ENCODE measurements around the gene LRRFIP1.
"Not testable (repeated sequence)": the region's sequence is repeated elsewhere in the genome, so short reads cannot be mapped to it uniquely, and the experiment has no call there.

The LRRFIP1 gene

DNA sequence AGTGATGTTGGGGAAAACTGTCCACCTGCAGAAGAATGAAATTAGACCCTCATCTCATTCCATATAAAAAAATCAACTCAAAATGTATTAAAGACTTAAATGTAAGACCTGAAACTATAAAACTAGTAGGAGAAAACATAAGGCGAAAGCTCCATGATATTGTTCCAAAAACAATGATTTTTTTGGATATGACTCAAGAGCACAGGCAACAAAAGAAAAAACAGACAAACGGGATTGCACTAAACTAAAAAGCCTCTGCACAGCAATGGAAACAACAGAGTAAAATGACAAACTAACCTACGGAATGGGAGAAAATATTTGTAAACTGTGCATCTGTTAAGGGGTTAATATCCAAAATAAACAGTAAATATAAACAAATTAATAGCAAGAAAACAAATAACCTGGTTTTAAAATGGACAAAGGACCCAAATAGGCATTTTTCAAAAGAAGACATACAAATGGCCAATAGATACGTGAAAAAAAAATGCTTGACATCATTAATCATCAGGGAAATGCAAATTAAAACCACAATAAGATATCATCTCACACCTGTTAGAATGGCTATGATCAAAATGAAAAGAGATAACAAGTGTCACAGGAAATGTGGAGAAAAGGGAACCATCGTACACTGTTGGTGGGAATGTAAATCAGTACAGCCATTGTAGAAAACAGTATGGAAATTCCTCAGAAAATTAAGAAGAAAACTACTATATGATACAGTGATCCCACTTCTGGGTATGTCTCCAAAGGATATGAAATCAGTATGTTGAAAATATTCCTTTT lies 26.6 kb downstream of the LRRFIP1 start:
- no peak for ATAC-seq
- Mint-ChIP-seq H3K4me1 (peaks cover 29% of the 10 kb centered on the region), H3K36me3 (peaks cover 21% of the 10 kb centered on the region), H3K27ac (no peak overlapping the region), H3K9me3 (peaks cover 17% of the 10 kb centered on the region), H3K4me3 (no peak overlapping the region), H3K27me3 (peaks cover 41% of the 10 kb centered on the region)

GRCh38 chr2:237657063-237657462 lies 29.7 kb downstream of the LRRFIP1 start:
- no peak for ATAC-seq
- no peak overlapping the region for H3K27ac Mint-ChIP-seq
- H3K36me3 Mint-ChIP-seq: peaks cover 11% of the 10 kb centered on the region
- peaks cover 32% of the 10 kb centered on the region for H3K27me3 Mint-ChIP-seq
- peaks cover 16% of the 10 kb centered on the region for H3K4me1 Mint-ChIP-seq
- no peak overlapping the region for H3K4me3 Mint-ChIP-seq
- H3K9me3 Mint-ChIP-seq: peaks cover 14% of the 10 kb centered on the region

DNA sequence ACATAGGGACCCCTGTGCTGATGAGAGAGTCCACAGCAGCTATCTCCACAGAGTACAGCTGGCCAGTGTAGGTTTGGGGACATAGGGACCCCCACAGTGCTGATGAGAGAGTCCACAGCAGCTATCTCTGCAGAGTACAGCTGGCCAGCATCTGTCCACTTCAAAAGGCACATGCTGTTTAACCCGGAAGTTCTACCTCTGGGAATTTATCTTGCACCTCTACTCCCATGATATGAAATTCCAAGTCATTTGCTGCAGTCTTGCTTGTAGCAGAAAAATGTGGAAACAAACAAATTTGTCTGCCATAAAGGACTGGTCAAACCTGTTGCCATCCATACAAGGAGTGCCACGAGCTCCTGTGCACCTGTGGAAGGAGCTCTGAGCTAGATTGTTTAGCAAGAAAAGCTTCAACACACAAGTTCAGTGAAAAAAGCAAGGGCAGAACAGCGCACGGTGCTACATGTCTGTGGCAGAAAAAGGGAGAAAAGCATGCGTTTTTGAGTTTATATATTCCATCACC lies 33.1 kb downstream of the LRRFIP1 start:
- no peak for ATAC-seq
- peaks cover 44% of the 10 kb centered on the region for H3K27me3 Mint-ChIP-seq
- H3K27ac Mint-ChIP-seq: no peak overlapping the region
- H3K4me3 Mint-ChIP-seq: no peak overlapping the region
- H3K4me1 Mint-ChIP-seq: peaks cover 13% of the 10 kb centered on the region
- peaks cover 7% of the 10 kb centered on the region for H3K9me3 Mint-ChIP-seq
- H3K36me3 Mint-ChIP-seq: peaks cover 6% of the 10 kb centered on the region

DNA sequence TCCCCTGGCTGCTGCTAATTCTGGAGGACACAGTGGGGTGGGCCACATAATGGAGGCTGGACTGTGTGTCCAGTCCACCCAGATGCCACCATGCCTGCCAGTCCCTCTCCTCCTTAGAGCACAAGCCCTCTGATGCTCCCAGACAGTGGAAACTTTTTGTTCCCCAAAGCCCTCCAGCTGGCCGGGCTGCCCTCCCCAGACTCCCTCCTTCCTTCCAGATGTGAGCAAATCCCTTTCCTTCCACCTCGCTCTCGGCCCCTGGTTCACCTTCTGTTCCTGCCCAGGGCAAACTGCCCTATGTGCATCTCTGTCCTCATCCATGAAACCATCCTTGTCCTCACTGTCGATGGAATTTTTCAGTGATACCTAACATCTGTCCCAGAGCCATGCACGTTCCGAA lies 33.9 kb downstream of the LRRFIP1 start:
- Mint-ChIP-seq H3K27me3 (peaks cover 46% of the 10 kb centered on the region), H3K9me3 (peaks cover 7% of the 10 kb centered on the region), H3K4me3 (no peak overlapping the region), H3K4me1 (peaks cover 19% of the 10 kb centered on the region), H3K36me3 (peaks cover 6% of the 10 kb centered on the region), H3K27ac (no peak overlapping the region)
- no peak for ATAC-seq

DNA sequence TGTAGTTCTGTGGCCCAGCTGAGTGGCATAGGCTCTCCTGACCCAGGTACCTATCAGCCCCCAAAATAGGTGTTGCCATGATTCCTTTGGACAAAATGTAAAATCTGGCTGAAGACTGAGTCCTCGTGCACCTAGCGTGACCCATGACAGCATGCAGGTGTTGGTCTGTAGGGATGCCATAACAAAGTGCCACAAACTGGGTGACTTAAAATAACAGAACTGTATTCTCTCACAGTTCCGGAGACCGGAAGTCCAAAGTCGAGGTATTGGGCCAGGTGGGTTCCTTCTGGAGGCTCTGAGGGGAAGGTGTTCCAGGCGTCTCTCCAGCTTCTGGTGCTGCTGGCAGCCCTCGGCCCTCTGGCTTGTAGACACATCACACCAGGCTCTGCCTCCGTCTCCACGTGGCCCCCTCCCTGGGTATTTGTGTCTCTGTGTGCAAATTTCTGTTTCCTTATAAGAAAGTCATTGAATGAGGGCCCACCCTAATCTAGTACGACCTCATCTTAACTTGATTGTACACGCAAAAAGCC lies 34.5 kb downstream of the LRRFIP1 start:
- no peak overlapping the region for H3K4me3 Mint-ChIP-seq
- no peak overlapping the region for H3K27ac Mint-ChIP-seq
- H3K4me1 Mint-ChIP-seq: peaks cover 25% of the 10 kb centered on the region
- H3K9me3 Mint-ChIP-seq: peaks cover 7% of the 10 kb centered on the region
- H3K36me3 Mint-ChIP-seq: peaks cover 4% of the 10 kb centered on the region
- peaks cover 48% of the 10 kb centered on the region for H3K27me3 Mint-ChIP-seq
- no peak for ATAC-seq

DNA sequence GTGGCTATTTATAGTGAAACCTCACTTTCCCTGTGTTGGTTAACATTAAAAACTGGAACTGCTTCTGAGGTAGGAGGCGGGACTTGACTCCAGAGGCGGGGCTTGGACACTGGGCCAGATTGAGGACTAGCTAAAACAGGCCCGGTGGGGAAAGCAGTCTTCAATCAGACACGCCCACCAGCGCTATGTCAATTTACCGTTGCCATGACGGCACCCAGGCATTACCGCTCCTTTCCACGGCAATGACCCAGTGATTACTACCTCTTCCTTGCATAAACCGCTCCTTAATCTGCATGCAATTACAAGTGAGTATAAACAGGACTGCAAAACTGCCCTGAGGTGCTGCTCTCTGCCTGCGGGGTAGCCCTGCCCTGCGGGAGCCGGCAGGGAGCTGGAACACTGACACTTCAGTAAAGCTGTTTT lies 35.3 kb downstream of the LRRFIP1 start:
- Mint-ChIP-seq H3K9me3 (peaks cover 2% of the 10 kb centered on the region), H3K4me3 (no peak overlapping the region), H3K4me1 (peaks cover 28% of the 10 kb centered on the region), H3K36me3 (no peaks in the 10 kb centered on the region), H3K27ac (no peak overlapping the region), H3K27me3 (peaks cover 47% of the 10 kb centered on the region)
- peak; percentile 81 for ATAC-seq

GRCh38 chr2:237663517-237664110 lies 36.2 kb downstream of the LRRFIP1 start:
- Mint-ChIP-seq H3K4me3 (no peak overlapping the region), H3K27ac (no peak overlapping the region), H3K4me1 (peaks cover 37% of the 10 kb centered on the region), H3K27me3 (peaks cover 48% of the 10 kb centered on the region), H3K36me3 (peaks cover 6% of the 10 kb centered on the region), H3K9me3 (peaks cover under 1% of the 10 kb centered on the region)
- no peak for ATAC-seq

- Mint-ChIP-seq H3K27ac (no peak overlapping the region), H3K36me3 (peaks cover 6% of the 10 kb centered on the region), H3K4me1 (peaks cover 39% of the 10 kb centered on the region), H3K27me3 (peaks cover 46% of the 10 kb centered on the region), H3K4me3 (no peak overlapping the region), H3K9me3 (no peaks in the 10 kb centered on the region)
- no peak for ATAC-seq
Observed at GRCh38 chr2:237664151-237664550, 36.8 kb downstream of the LRRFIP1 start.

DNA sequence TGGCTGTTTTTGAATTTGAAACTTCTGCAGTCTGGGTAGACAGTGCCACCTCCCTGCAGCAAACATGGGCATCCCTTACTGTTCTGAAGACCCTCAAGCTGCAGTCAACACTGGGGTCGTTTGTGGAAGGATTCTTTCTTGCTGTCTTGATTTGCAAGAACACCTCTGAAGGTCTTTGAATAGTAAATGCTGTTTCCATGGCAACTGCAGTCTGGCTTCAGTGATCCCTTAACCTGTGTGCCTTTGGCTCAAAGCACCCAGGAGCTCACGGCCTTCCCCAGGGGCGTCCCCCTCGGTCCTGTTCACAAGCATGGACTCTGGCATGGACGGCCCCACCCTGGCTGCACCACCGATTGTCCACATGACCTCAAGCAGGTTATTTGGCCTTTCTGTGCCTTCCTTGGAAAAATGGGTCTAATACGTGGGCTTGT lies 38.3 kb downstream of the LRRFIP1 start:
- Mint-ChIP-seq H3K27me3 (peaks cover 46% of the 10 kb centered on the region), H3K4me3 (no peak overlapping the region), H3K4me1 (peaks cover 51% of the 10 kb centered on the region), H3K27ac (no peak overlapping the region), H3K36me3 (peaks cover 6% of the 10 kb centered on the region), H3K9me3 (no peaks in the 10 kb centered on the region)
- peak; percentile 27 for ATAC-seq

GRCh38 chr2:237666606-237667005 lies 39.2 kb downstream of the LRRFIP1 start:
- H3K36me3 Mint-ChIP-seq: peaks cover 6% of the 10 kb centered on the region
- no peak overlapping the region for H3K4me3 Mint-ChIP-seq
- peaks cover 40% of the 10 kb centered on the region for H3K27me3 Mint-ChIP-seq
- no peaks in the 10 kb centered on the region for H3K9me3 Mint-ChIP-seq
- ATAC-seq: no peak
- peaks cover 60% of the 10 kb centered on the region for H3K4me1 Mint-ChIP-seq
- peak overlapping the region; percentile 38 for H3K27ac Mint-ChIP-seq

GRCh38 chr2:237667050-237667576 lies 39.7 kb downstream of the LRRFIP1 start:
- not testable (repeated sequence) for H3K9me3 Mint-ChIP-seq, H3K4me3 Mint-ChIP-seq, H3K36me3 Mint-ChIP-seq, ATAC-seq
- Mint-ChIP-seq H3K27me3 (peaks cover 38% of the 10 kb centered on the region), H3K4me1 (peaks cover 65% of the 10 kb centered on the region), H3K27ac (peak overlapping the region; percentile 38)

GRCh38 chr2:237667893-237668292 lies 40.5 kb downstream of the LRRFIP1 start:
- peaks cover 65% of the 10 kb centered on the region for H3K4me1 Mint-ChIP-seq
- H3K27ac Mint-ChIP-seq: peak overlapping the region; percentile 67
- peaks cover 6% of the 10 kb centered on the region for H3K36me3 Mint-ChIP-seq
- ATAC-seq: no peak
- H3K27me3 Mint-ChIP-seq: peaks cover 38% of the 10 kb centered on the region
- H3K4me3 Mint-ChIP-seq: no peak overlapping the region
- no peaks in the 10 kb centered on the region for H3K9me3 Mint-ChIP-seq

DNA sequence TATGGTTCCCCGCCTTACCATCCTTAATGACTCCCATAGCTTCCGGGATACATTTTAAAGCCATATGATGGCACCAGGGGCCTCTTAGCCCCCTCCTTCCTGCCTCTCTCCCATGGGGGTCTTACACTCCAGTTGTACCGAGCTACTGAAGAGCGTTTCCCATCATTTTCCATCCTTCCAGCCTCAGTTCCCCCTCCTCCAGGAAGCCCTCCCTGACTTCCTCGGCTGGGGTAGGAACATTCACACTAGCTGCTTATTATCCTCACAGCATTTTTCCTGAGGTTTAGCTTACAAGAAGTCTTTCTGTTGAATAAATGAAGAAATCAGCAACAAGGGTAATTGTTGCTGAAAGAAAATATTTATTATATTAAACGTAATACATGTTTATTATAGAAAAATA lies 41.1 kb downstream of the LRRFIP1 start:
- Mint-ChIP-seq H3K36me3 (peaks cover 6% of the 10 kb centered on the region), H3K4me1 (peaks cover 68% of the 10 kb centered on the region), H3K4me3 (no peak overlapping the region), H3K27ac (peak overlapping the region; percentile 67), H3K27me3 (peaks cover 35% of the 10 kb centered on the region), H3K9me3 (no peaks in the 10 kb centered on the region)
- ATAC-seq: no peak

DNA sequence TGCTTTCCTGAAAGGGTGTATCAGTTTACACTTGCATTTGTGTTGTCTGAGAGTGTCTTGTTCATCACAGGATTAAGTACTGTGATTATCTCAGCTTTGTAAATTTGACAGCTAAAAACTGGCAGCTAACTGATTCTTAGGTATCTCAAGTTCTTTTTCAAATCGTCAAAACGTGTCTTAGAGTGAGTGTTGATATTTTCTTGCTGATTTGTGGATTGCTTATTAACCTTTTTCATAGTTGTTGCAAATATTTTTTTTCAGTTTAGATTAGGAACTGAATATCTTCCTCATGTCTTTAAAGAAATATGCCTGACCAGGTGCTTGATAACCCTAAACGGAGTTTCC lies 41.9 kb downstream of the LRRFIP1 start:
- H3K27me3 Mint-ChIP-seq: peaks cover 27% of the 10 kb centered on the region
- H3K4me3 Mint-ChIP-seq: peak overlapping the region; percentile 16

DNA sequence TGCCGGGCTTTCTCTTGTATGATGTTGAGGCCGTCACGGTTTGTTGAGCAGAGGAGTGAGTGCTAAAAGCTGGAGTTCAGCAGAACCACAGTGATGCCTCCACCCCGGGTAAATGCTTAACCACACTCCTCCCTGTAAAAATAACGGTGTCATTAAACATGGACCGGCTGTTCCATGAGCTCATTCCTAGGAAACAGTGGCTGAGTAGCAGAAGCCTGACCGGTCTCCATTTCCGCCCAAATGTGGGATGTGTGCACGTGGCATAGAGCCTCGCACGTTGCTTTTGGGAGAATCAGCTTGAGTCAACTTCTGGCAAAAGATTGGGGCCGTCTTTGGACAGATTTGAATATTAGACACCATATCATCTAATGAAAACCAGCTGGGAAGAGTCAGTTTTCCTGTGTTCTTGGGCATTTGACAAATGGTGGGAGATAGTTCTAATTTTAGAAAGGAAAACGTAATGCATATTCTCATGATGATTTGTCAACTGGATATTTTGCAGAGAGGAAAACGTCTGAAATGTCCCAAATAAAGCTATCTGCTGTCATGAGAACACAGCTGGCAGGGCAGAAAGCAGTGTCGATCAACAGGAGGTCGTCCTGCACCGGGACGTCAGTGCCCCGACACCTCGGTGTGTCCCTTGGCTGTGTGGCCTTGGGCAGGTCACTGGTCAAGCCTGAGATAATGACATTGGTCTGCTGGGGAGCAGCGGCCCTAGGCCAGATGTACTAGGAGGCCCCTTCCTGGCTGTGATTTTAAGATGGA lies 42.4 kb downstream of the LRRFIP1 start:
- H3K4me3 Mint-ChIP-seq: peak overlapping the region; percentile 16
- peak; percentile 78 for ATAC-seq
- H3K27me3 Mint-ChIP-seq: peaks cover 25% of the 10 kb centered on the region
- H3K9me3 Mint-ChIP-seq: no peaks in the 10 kb centered on the region
- peaks cover 77% of the 10 kb centered on the region for H3K4me1 Mint-ChIP-seq
- peaks cover 6% of the 10 kb centered on the region for H3K36me3 Mint-ChIP-seq
- peak overlapping the region; percentile 74 for H3K27ac Mint-ChIP-seq

More for the DNA sequence above, 41.9 kb downstream of the LRRFIP1 start:
- Mint-ChIP-seq H3K4me1 (peaks cover 71% of the 10 kb centered on the region), H3K36me3 (peaks cover 6% of the 10 kb centered on the region), H3K27ac (peak overlapping the region; percentile 74), H3K9me3 (no peaks in the 10 kb centered on the region)
- ATAC-seq: no peak
